ENCODE data around the gene RRM2. TPM values are rescaled to one million over a fixed set of nuclear protein-coding genes. Genes with fewer than 3 reads are reported as not detected.

Gene RRM2
- total and polyA plus RNA-seq, 9 donors = 0.24 to 4.6 (median 1.3) TPM; not detected in 2

DNA sequence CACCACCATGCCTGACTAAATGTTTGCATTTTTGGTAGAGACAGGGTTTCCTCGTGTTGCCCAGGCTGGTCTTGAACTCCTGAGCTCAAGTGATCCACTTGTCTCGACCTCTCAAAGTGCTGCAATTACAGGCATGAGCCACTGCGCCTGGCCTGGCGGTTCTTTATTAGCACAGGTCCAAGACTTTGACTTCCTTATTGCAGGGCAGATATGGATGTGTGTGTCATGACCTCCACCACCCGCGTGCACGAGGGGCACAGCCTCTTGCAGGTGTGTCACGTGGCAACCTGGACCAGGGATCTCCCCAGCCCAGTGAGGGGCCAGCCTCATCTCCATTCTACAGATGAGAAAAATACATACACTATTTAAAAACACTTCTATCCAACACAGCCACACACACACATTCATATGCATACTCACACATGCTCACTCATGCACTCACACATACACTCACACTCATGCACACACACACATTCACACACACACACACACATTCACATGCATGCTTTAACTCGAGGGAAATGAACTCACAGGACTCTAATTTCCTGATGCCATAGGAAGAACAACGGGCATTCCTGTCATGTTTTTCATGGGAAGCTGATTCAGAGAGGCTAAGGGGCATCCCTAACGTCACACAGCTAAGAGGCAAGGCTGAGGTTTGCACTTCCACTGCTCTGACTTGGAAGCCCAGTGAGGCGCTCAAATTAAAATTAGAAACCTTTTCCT, 38.8 kb downstream of the RRM2 start:
- intact Hi-C loops (cut with DNase I) = no loop called here

DNA sequence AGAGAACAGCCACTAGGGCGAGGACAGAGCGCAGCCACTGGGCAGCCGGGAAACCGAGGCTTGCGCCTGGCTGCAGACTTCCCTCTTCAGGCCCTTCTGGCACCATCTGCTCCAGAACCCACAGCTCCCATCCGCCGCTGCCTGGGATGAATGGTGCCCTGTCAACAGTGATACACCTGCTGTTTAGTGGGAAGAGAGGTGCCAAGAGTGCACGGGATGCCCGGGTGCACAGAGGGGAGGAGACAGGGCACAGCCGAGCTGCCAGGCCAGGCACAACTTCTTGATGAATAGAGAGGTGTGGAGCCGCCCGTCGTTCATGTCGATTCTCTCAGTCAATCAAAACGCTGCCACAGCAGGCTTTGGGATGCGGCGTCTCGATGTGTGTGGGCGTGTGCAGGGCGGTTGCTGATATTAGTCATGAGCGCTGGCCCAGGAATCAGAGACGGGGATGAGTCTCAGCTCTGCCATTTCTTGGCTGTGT, 39.5 kb downstream of the RRM2 start:
- no peaks in the 10 kb centered on the region for H3K4me1 ChIP-seq (ENCODE audit: insufficient read depth)
- intact Hi-C loops (cut with DNase I) = no loop called here
- TF ChIP-seq, protein P1, sequence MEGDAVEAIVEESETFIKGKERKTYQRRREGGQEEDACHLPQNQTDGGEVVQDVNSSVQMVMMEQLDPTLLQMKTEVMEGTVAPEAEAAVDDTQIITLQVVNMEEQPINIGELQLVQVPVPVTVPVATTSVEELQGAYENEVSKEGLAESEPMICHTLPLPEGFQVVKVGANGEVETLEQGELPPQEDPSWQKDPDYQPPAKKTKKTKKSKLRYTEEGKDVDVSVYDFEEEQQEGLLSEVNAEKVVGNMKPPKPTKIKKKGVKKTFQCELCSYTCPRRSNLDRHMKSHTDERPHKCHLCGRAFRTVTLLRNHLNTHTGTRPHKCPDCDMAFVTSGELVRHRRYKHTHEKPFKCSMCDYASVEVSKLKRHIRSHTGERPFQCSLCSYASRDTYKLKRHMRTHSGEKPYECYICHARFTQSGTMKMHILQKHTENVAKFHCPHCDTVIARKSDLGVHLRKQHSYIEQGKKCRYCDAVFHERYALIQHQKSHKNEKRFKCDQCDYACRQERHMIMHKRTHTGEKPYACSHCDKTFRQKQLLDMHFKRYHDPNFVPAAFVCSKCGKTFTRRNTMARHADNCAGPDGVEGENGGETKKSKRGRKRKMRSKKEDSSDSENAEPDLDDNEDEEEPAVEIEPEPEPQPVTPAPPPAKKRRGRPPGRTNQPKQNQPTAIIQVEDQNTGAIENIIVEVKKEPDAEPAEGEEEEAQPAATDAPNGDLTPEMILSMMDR (IDR thresholded peaks at IDR 0.05) = no peak
- TF ChIP-seq EP300 (IDR thresholded peaks at IDR 0.05) (no peak), POLR2A (IDR thresholded peaks at IDR 0.05) (no peak)
- 43 to 69% (median 50%) methylated on average over 22 of the region's 22 CpGs for WGBS, 3 donors
- no peak overlapping the region for H3K27ac ChIP-seq
- no peak overlapping the region for H3K4me3 ChIP-seq
- H3K36me3 ChIP-seq = no peaks in the 10 kb centered on the region
- DNase-seq = no peak
- H3K27me3 ChIP-seq = no peaks in the 10 kb centered on the region
- H3K9me3 ChIP-seq = no peaks in the 10 kb centered on the region

More for the DNA sequence above, 38.8 kb downstream of the RRM2 start:
- no peaks in the 10 kb centered on the region for H3K9me3 ChIP-seq
- no peak for TF ChIP-seq POLR2A (IDR thresholded peaks at IDR 0.05)
- no peak for TF ChIP-seq EP300 (IDR thresholded peaks at IDR 0.05)
- TF ChIP-seq, protein P1 (IDR thresholded peaks at IDR 0.05) = no peak
- no peaks in the 10 kb centered on the region for H3K4me1 ChIP-seq (ENCODE audit: insufficient read depth)
- H3K4me3 ChIP-seq = no peak overlapping the region
- DNase-seq = no peak
- H3K36me3 ChIP-seq = no peaks in the 10 kb centered on the region
- H3K27ac ChIP-seq = no peak overlapping the region
- no peaks in the 10 kb centered on the region for H3K27me3 ChIP-seq
- 72 to 85% (median 75%) methylated on average over 12 of the region's 12 CpGs for WGBS, 3 donors

DNA sequence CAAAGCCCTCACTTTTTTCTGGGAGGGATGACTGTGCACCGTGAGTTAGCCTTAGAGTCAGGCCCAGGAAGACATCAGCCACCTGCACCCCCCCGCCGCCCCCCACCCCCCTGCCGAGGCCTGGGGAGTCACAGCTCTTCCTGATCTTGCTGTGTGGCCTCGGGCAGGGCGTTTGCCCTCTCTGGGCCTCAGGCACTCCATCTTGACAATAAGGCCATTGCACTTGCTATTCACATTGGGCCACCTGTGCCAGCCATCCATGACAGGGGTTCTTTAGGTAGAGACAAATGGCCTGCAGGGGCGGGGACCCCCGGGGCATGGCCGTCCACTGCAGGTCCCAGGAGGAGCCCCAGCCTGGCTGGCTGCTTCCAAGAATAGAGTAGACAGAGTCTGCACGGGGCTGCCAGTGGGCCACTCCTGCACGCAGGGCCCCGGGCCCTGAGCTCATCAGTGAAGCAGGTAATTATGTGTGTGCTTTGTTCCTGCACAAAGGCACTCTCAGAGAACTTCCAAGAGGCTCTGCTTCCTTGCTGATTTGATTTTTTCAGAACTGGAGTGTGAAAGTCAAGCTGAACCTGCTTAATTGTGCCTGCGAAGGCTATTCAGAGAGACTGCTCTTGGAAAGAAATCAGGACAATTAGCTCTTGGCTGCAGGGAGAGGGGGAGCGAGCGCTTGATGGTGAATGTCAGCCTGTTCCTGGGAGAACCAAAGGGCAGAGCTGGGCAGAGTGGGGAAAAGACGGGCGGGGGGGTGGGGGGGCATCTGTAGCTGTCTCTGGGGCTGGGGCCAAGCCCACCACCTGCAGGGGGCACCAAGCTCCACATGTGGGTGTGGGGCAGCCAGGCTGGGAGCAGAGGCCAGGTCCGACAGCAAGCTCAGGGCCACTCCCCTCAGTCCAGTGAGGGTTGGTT, 40.3 kb downstream of the RRM2 start:
- H3K27me3 ChIP-seq = no peaks in the 10 kb centered on the region
- 49 to 56% (median 51%) methylated on average over 18 of the region's 18 CpGs for WGBS, 3 donors
- no peak overlapping the region for H3K27ac ChIP-seq
- no peaks in the 10 kb centered on the region for H3K9me3 ChIP-seq
- intact Hi-C loops (cut with DNase I) = no loop called here
- no peak for DNase-seq
- no peaks in the 10 kb centered on the region for H3K36me3 ChIP-seq
- no peaks in the 10 kb centered on the region for H3K4me1 ChIP-seq (ENCODE audit: insufficient read depth)
- H3K4me3 ChIP-seq = no peak overlapping the region
- TF ChIP-seq POLR2A (IDR thresholded peaks at IDR 0.05) (no peak), EP300 (IDR thresholded peaks at IDR 0.05) (no peak)

DNA sequence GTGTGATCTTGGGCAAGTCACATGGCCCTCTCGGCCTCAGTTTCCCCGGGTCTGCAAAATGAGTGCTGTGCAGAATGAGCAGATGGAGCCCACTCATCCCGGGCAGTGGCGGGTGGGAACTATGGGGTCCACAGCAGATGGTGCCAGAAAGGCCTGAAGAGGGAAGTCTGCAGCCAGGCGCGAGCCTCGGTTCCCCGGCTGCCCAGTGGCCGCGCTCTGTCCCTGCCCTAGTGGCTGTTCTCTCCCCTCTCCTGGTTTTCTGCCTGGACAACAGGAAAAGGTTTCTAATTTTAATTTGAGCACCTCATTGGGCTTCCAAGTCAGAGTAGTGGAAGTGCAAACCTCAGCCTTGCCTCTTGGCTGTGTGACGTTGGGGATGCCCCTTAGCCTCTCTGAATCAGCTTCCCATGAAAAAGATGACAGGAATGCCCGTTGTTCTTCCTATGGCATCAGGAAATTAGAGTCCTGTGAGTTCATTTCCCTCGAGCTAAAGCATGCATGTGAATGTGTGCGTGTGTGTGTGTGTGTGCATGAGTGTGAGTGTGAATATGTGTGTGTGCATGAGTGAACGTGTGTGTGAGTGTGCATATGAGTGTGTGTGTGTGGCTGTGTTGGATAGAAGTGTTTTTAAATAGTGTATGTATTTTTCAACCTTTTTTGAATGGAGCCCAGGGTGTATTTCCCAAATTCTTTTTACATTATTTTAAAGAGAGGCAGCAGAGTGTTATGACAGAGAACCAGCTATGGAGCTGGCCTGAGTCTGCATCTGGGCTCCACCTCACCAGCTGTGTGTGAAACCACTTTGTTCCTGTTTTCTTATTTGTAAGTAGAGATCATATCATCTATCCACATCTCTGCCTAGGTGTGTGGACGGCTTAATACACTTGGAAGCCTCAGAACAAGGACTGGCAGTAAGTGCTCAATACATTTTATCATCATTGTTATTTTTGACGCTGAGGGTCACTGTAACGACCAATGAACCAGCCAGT, 41.3 kb downstream of the RRM2 start:
- no peak for TF ChIP-seq POLR2A (IDR thresholded peaks at IDR 0.05)
- TF ChIP-seq, protein P1 (IDR thresholded peaks at IDR 0.05) = no peak
- Histone ChIP-seq H3K36me3 (no peaks in the 10 kb centered on the region), H3K4me1 (ENCODE audit: insufficient read depth) (no peaks in the 10 kb centered on the region), H3K4me3 (no peak overlapping the region), H3K27me3 (no peaks in the 10 kb centered on the region), H3K9me3 (no peaks in the 10 kb centered on the region), H3K27ac (no peak overlapping the region)
- WGBS, 3 donors = 81 to 88% (median 88%) methylated on average over 18 of the region's 18 CpGs
- no peak for DNase-seq
- intact Hi-C loops (cut with DNase I) = no loop called here

All from ovary (tissue), 9 donors.